GM21381 (cell line): ENCODE results near the gene SIRPD.
A peak's percentile ranks its signal among the peaks of the same experiment; 100 is the strongest.

Experiments
- ATAC-seq: cut with Tn5 transposase; IDR thresholded peaks from one replicate; pipeline ENCODE4 v1.9.1; 2021; ENCODE audit warnings: mild to moderate bottlenecking, moderate library complexity; ENCODE audit not compliant: unreplicated experiment

The SIRPD gene

DNA sequence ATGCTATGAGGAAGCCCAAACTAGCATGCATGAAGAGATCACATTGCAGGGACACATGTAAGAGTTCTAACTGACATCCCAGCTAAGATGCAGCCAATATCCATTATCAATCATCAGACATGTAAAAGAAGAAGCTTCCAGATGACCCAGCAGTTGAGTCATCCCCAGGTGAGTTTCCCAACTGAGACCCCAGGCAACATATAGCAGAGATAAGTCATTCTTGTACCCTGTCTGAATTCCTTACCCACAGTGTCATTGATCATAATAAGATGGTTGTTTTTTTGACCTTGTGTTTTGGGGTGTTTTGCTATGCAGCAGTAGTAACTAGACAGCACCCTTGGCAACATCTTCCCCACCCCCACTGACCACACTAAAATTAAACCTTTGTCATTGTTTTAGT is 18.9 kb downstream of the SIRPD start:
- ATAC-seq, result no peak

- ATAC-seq, result no peak
These were observed 19.8 kb downstream of the SIRPD start for GRCh38 chr20:1537731-1538058.

- ATAC-seq, result no peak
These were observed 20.4 kb downstream of the SIRPD start for GRCh38 chr20:1536893-1537730.

DNA sequence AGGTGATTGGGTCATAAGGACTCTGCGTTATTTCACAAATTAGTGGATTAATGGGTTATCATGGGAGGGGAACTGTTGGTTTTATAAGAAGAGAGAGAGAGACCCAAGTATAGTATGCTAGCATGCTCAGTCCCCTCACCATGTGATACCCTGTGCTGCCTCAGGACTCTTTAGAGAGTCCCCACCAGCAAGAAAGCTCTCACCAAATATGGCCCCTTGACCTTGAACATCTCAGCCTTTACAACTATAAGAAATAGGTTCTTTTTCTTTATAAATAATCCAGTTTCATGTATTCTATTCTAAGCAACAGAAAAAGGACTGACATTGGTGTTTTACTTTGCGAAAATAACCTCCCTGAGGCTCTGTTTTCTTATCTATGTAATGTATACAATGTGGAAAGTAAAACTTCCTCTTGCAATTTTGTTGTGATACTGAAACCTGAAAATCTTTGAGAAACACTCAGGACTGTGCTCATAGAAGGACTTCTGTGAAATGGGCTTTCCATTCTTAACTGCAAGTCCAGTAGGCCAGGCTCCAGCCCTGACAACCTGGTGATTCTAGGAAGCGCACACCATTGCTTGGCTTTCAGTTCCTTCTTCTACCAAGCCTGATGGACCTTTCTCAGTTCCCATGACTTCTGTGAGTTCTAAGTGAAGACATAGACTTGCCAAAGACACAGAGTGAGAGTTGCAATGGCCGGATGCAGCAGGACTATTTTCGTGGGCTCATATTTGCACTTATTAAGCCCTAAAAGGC is 21.9 kb downstream of the SIRPD start:
- ATAC-seq, result peak; percentile 97

DNA sequence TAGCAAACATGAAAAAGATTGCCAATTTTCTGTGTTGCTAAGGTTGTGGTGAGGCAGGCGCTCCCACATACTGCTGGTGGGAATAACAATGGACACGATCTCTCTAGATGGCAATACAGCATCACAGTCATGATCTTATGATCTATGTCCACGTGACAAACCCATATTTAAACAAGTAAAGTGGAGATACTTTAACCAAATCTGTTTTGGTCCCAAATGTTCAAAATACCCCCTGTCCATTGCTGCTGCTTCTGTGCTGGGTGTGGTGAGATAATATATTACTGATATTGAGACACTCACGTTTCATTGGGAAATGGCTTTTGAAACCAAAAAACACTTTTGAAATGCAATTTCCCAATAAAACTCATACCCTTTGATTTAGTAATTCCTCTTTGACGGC is 23.0 kb downstream of the SIRPD start:
- ATAC-seq, result no peak

DNA sequence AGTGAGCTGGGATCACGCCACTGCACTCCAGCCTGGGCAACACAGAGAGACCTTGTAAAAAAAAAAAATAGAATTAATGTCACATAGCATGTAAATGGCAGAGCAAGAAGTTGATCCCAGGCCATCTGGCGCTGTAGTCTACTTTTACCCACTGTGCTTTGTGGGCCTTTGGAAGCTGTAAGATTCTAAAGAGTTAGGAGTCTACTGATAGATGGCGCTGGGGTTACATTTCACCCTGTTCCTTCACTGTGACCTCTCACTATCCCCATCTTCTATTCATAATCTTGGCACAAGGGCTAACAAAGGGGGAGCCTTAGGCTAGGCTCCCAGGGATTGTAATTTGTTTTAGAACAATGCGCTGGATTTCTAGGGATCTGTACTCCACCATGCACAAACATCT is 24.4 kb downstream of the SIRPD start:
- no peak for ATAC-seq

DNA sequence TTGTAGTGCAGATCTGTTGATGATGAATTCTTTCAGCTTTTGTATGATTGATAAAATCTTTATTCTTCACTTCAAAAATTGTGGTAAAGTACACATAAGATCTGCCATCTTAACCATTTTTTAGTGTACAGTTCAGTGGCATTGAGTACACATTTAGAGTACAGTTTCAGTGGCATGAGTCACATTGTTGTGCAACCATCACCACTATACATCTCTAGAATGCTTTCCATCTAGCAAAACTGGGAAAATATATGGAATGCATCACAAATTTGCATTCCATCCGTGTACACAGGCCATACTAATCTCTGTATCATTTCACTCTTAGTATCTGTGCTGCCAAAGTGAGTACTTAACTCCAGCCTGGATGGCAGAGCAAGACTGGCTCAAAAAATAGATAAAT is 28.7 kb downstream of the SIRPD start:
- no peak for ATAC-seq

DNA sequence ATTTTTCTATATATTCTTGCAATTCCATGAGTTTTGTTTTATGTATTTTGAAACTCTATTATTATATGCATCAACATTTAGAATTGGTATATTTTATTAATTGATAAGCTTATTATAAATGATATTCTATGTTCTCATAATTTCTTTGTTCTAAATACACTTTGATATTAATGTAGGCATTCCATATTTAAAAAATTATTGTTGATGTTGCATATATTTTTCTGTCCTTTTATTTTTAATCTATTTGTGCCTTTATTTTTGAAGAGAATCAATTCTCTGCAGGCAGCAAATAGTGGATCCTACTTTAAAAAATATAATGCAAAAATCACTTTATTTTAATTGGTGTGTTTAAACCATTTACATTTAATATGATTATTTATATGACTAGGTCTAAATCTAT is 29.6 kb downstream of the SIRPD start:
- no peak for ATAC-seq

DNA sequence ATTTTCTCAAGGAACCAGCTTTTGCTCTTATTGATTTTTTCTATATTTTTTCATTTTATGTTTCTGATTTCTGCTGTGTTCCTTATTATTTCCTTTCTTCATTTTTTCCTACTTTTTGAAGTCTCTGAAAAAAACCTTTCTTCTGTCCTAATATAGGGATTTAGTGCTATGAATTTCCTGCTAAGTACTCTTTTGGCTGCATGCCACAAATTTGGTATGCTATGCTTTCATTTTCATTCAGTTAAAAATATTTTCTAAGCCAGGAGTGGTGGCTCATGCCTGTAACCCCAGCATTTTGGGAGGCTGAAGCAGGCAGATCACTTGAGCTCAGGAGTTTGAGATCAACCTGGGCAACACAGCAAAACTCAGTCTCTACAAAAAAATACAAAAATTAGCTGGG is 30.6 kb downstream of the SIRPD start:
- no peak for ATAC-seq

DNA sequence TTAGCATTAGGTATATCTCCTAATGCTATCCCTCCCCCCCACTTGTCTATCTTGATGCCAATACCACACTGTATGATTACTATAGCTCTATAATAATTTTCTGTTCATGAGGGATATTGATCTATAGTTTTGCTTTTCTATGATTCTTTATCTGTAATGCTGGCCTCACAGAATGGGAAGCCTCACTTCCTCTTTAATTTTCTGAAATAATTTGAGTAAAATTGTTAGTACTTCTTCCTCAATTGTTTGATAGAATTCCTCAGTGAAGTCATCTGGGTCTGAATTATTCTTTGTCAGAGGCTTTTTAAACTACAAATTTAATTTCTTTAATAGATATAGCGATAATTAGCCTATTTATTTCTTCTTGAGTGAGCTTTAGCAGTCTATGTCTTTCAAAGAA is 31.2 kb downstream of the SIRPD start:
- ATAC-seq, result no peak

- no peak for ATAC-seq
These were observed 33.5 kb downstream of the SIRPD start for GRCh38 chr20:1524004-1524403.

DNA sequence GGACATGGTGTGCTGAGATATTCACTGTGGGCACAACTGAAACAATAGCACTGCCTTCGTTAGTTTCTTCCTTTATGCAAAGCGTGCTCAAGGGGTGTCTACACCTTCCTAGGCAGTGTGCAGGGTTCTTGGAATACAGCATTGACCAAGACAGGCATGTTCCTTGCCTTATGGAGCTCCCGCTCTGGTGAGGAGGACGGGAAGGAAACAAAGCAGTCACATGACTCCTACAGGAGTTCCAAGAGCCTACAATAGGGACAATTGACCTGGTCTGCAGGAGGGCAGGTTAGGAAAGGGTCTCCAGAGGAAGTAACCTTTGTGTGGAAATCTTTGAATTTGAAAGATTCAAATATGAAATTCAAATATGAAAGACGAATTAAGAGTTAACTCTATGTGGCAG is 40.5 kb downstream of the SIRPD start:
- ATAC-seq, result no peak

- ATAC-seq, result no peak
These were observed 43.7 kb downstream of the SIRPD start for GRCh38 chr20:1513801-1514200.

DNA sequence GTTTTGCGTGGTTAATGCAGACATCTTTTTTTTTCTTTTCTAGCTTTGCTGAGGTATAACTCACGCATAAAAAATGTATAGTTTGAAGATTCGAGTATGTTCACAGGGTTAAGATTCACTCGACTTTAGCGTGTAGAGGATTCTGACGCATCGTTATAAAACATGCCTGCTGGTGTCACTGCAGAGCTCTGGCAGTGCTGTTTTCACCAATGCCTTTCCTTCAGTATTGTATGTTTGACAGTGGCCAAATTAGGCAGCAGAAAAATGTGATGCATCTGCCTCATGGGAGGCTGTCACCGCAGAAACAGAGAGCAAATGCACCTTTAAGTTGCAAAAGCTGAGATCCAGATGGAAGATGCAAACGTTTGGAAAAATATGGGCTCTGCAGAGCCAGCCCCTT is 48.3 kb downstream of the SIRPD start:
- ATAC-seq, result no peak

- ATAC-seq, result no peak
These were observed 48.9 kb downstream of the SIRPD start for GRCh38 chr20:1508574-1508973.

- ATAC-seq, result no peak
These were observed 50.2 kb downstream of the SIRPD start for GRCh38 chr20:1507276-1507675.

DNA sequence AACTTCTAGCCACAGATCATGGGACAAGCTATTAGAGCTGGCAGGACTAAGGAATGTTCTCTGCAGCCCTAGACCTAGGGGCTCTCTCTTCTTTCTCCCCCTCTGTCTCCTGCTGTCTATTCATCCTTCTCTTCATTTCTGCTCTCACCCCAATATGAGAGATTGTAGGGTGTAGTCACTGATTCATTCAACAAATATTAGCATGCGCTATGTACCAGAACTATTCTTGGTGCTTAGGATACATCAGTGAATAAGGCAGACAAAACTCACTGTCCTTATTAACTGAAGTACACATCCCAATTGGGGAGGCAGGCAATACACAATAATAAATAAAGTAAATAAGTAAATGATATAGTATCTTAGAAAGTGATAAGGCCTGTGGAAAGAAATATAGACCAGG is 51.6 kb downstream of the SIRPD start:
- no peak for ATAC-seq

DNA sequence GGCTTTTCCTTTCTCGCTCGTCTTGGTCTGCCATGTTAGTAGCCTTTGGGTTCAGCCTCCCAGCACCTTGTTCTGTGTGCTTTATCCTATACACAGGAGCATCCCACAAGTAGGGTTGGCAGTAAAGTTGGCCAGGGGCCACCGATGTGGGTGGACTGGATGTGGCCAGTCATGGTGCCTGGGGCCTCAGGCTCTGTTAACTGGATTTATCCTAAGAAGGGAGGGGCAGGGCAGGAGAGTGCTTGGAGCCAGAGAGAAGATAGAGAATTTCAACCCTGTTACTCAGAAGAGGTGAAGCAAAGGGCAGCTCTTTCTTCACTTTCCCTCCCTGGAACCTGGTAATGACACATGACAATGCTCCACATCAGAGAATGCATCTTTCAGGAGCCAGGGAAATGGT is 52.1 kb downstream of the SIRPD start:
- no peak for ATAC-seq

DNA sequence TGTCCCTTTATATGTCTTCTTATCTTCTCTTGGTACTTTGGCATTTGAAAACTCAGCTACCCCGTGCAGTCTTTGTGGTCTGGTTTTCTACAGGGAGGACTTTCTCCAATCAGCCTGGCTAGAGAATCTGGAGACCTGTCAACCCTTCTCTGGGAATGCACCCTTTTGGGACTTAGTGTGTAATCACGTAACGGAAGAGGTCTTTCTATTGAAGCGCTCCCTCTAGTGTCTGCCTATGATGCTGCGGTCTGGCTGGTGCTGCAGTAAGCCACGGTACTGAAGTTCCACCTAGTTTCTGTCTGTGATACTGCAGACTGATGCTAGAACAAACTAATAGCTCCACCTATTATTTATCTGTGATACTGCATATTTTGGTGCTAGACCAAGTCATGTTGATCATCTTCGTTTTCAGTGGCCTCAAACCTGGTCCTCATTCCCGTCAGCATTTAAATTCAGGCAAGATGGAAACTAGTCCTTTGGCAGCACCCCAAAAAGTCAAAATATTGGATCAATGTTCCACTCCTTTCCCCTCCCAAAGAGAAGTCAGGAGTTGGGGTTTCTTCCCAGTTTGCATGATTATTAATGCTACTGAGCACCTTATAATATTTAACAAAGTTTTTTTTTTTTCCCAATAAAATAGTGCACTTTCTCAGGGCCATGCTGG is 53.8 kb downstream of the SIRPD start:
- ATAC-seq, result peak; percentile 91

DNA sequence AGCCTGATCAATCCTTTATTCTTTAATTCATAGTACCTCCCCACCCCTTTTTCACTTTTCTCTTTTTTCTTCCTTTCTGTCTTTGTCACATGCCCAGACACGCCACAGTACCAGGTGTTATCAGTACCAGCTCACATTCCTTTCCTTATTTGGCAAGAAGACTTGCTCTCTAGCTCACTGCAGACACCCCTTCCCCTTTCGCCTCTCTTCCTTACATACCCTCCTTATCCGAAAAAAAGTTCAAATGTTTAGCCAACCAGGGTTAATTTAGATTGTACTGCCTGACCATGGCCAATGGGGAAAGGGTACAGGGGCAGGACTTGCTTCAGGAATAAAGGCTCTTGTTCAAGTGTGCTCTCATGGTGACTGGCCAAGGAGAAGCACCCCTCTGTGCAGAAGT is 57.0 kb downstream of the SIRPD start:
- no peak for ATAC-seq

DNA sequence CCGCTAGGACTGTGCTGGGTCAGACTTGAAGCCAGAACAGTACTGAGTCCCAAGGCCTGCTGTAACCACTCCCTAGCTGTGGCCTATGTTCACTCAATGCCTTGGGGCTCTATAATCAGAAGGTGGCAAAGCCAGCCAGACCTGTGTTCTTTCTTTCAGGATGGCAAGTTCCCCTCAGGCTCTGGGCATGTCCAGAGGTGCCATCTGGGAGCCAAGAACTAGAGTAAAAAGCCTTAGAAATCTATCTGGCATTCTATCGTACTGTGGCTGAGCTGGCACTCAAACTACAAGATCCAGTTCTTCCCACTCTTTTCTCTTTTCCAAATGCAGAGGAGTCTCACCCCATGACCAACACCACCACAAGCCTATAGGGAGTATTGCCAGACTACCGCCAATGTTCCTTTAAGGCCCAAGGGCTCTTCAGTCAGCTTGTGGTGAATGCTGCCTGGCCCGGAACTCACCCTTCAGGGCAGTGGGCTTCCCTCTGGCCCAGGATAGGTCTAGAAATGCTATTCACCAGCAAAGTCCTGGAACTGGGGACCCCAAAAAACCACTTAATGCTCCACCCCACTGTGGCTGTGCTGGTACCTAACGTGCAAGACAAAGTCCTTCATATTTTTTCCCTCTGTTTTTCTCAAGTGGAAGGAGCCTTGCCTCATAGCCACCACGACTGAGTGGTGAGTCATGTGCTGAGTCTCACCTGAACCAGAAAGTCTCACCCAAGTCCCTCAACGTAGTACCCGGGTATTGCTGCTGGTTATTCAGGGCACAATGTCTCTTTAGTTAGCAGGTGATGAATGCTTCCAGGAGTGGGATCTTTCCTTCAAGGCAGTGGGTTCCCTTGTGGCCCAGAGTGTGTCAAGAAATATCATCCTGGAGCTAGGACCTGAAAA is 57.7 kb downstream of the SIRPD start:
- ATAC-seq, result no peak
